B cell (primary cell): Measurements from ENCODE around the gene OR6P1.

Source experiments
- CTCF ChIP-seq: fragments of 200-600 bp; IDR thresholded peaks from one replicate; pipeline ENCODE4 v1.8.0; 2022; ENCODE audit warnings: antibody characterized with exemption, mild to moderate bottlenecking
- EZH2 ChIP-seq: IDR thresholded peaks from 2 replicates; pipeline ENCODE4 v1.6.1; 2012; ENCODE audit warnings: borderline replicate concordance, low read depth, mild to moderate bottlenecking, moderate library complexity, low read length; ENCODE audit not compliant: insufficient read depth, poor library complexity, severe bottlenecking

- TF ChIP-seq CTCF (no peak), EZH2 (no peak)
These were observed 7.2 kb upstream of the OR6P1 start for GRCh38 chr1:158577561-158577960.
